NCI-H748 (cell line): ENCODE measurements around the gene PHIP.
A peak's percentile ranks its signal among the peaks of the same experiment; 100 is the strongest.
"Not testable (repeated sequence)": the region's sequence is repeated elsewhere in the genome, so short reads cannot be mapped to it uniquely, and the experiment has no call there.

ENCODE experiments used
- DNase-seq: peaks from one replicate; lab custom pipeline; 2025; ENCODE audit not compliant: unreplicated experiment; lab: John Stamatoyannopoulos, UW

Gene PHIP

GRCh38 chr6:79078075-79078969 lies at the start of gene PHIP:
TSS of gene PHIP (minus strand) at chr6:79078254. CDS start at chr6:79078068, 186 bp downstream.
- DNase-seq: peak; percentile 99

GRCh38 chr6:79127660-79128059 lies 49.6 kb upstream of the PHIP start:
- DNase-seq: peak; percentile 15

- DNase-seq: no peak
These were observed 41.2 kb upstream of the PHIP start for GRCh38 chr6:79119217-79119616.

GRCh38 chr6:79117752-79118151 lies 39.7 kb upstream of the PHIP start:
- no peak for DNase-seq

GRCh38 chr6:79115553-79116182 lies 37.6 kb upstream of the PHIP start:
- no peak for DNase-seq

GRCh38 chr6:79111549-79111948 lies 33.5 kb upstream of the PHIP start:
- no peak for DNase-seq

- no peak for DNase-seq
These were observed 23.1 kb upstream of the PHIP start for GRCh38 chr6:79101164-79101563.

- no peak for DNase-seq
These were observed 22.2 kb upstream of the PHIP start for GRCh38 chr6:79100304-79100703.

- no peak for DNase-seq
These were observed 16.9 kb upstream of the PHIP start for GRCh38 chr6:79094938-79095337.

GRCh38 chr6:79091801-79092200 lies 13.7 kb upstream of the PHIP start:
- DNase-seq: not testable (repeated sequence)

- no peak for DNase-seq
These were observed 11.7 kb upstream of the PHIP start for GRCh38 chr6:79089552-79090404.

GRCh38 chr6:79084693-79085092 lies 6.6 kb upstream of the PHIP start:
- DNase-seq: peak; percentile 6

GRCh38 chr6:79082304-79082703 lies 4.2 kb upstream of the PHIP start:
- no peak for DNase-seq

- no peak for DNase-seq
These were observed 3.6 kb upstream of the PHIP start for GRCh38 chr6:79081663-79082062.

- DNase-seq: peak; percentile 38
These were observed 1.5 kb upstream of the PHIP start for GRCh38 chr6:79079561-79080041.

GRCh38 chr6:79077715-79078074 lies 359 bp downstream of the PHIP start:
- peak; percentile 85 for DNase-seq

- peak; percentile 95 for DNase-seq
These were observed 1.0 kb downstream of the PHIP start for GRCh38 chr6:79076782-79077641.

GRCh38 chr6:79076160-79076559 lies 1.9 kb downstream of the PHIP start:
- peak; percentile 8 for DNase-seq

GRCh38 chr6:79073888-79074287 lies 4.2 kb downstream of the PHIP start:
- DNase-seq: no peak

GRCh38 chr6:79072640-79073181 lies 5.3 kb downstream of the PHIP start:
- no peak for DNase-seq
